ENCODE measurements around the gene SFXN5.

SFXN5 gene

DNA sequence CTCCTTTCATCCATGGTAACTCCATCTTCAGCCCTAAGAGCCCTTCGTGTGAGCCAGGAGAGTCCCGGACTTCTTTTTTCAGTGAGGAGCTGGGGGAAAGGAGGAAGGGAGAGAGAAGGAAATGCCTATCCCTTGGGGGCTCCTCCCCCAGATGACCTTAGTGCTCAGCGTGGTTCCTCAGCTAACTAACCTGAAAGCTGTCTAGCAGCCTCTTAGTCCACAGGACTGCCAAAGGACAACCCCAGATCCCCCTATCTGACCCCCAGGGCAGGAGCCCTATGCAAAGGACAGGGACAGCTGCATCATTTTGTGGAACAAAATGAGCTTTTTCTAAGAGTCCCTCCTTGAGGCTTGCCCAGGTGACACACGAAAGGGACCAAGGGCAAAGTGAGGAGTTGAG lies 176.4 kb downstream of the SFXN5 start:
- no peak for DNase-seq (ENCODE audit: low read depth)
- TF ChIP-seq, protein P1, sequence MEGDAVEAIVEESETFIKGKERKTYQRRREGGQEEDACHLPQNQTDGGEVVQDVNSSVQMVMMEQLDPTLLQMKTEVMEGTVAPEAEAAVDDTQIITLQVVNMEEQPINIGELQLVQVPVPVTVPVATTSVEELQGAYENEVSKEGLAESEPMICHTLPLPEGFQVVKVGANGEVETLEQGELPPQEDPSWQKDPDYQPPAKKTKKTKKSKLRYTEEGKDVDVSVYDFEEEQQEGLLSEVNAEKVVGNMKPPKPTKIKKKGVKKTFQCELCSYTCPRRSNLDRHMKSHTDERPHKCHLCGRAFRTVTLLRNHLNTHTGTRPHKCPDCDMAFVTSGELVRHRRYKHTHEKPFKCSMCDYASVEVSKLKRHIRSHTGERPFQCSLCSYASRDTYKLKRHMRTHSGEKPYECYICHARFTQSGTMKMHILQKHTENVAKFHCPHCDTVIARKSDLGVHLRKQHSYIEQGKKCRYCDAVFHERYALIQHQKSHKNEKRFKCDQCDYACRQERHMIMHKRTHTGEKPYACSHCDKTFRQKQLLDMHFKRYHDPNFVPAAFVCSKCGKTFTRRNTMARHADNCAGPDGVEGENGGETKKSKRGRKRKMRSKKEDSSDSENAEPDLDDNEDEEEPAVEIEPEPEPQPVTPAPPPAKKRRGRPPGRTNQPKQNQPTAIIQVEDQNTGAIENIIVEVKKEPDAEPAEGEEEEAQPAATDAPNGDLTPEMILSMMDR (IDR thresholded peaks at IDR 0.05; ENCODE audit: insufficient read depth, low read depth, low read length, missing control alignments) = no peak
- no peak overlapping the region for H3K4me3 ChIP-seq (ENCODE audit: low read depth, low read length)

- peak; percentile 27 for DNase-seq (ENCODE audit: low read depth)
- no peak overlapping the region for H3K4me3 ChIP-seq (ENCODE audit: low read depth, low read length)
- TF ChIP-seq, protein P1 (IDR thresholded peaks at IDR 0.05; ENCODE audit: insufficient read depth, low read depth, low read length, missing control alignments) = no peak
These were observed 177.0 kb downstream of the SFXN5 start for GRCh38 chr2:72894514-72894913.

GRCh38 chr2:72893594-72894319 lies 177.8 kb downstream of the SFXN5 start:
- TF ChIP-seq, protein P1 (IDR thresholded peaks at IDR 0.05; ENCODE audit: insufficient read depth, low read depth, low read length, missing control alignments) = peak; percentile 83
- no peak overlapping the region for H3K4me3 ChIP-seq (ENCODE audit: low read depth, low read length)
- DNase-seq (ENCODE audit: low read depth) = peak; percentile 83

DNA sequence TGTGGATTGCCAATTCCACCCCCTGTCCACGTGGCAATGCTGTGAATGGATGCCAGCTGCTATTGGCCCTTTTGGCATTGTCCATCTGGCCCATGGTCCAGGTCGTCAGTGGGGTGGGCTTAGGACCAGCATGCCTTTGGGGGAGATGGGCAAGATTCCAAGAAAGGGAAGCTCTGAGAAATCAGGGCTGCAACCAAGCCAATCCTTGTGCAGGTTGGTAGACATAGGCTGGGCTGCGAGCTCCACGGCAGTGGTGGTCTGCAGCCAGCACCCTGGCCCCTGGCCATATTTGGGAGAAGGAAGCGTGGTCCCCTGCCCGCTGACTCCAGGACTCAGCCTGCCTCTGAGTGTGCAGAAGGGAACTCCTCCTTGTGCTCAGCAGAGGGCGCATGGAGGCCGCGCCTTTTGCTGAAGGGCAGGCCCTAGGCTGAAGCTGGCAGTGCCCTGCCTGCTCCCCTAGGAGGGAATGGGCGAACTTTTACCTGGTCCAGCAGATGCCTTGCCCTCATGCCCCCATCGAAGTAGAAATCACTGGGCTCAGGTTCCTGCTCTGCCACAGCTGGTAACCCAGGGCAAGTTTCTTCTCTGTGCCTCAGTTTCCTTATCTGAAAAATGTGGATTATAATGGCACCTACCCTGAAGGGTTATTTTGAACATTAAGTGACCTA lies 178.9 kb downstream of the SFXN5 start:
- TF ChIP-seq, protein P1 (IDR thresholded peaks at IDR 0.05; ENCODE audit: insufficient read depth, low read depth, low read length, missing control alignments) = peak; percentile 89
- peak; percentile 84 for DNase-seq (ENCODE audit: low read depth)
- H3K4me3 ChIP-seq (ENCODE audit: low read depth, low read length) = no peak overlapping the region

Data from GM12865 (cell line).